Muscle of arm (tissue), 12 donors: ENCODE measurements around the gene GTF2IRD1. TPM values are rescaled to one million over a fixed set of nuclear protein-coding genes. Genes with fewer than 3 reads are reported as not detected.

Experiments
- DNase-seq: peaks from one replicate; pipeline ENCODE4 v3.0.0-alpha.2; 2013
- polyA plus RNA-seq, 12 donors: library from polyadenylated mRNA; unstranded; fragments of 120-200 nt; gene quantifications; one replicate each; pipeline ENCODE4 v1.2.1, GENCODE V29; 2013; ENCODE audit not compliant: insufficient read length in 12 of 12

The GTF2IRD1 gene
- polyA plus RNA-seq, 12 donors = 31.8 to 55.0 (median 46.8) TPM; not detected in 1

GRCh38 chr7:74587435-74588126, 133.9 kb downstream of the GTF2IRD1 start:
- DNase-seq = peak; percentile 65

- DNase-seq = no peak
These were observed 137.1 kb downstream of the GTF2IRD1 start for GRCh38 chr7:74590813-74591212.

GRCh38 chr7:74598558-74598957, 144.9 kb downstream of the GTF2IRD1 start:
- no peak for DNase-seq

GRCh38 chr7:74599244-74599643, 145.5 kb downstream of the GTF2IRD1 start:
- no peak for DNase-seq

GRCh38 chr7:74604326-74605020, 150.8 kb downstream of the GTF2IRD1 start:
- no peak for DNase-seq

- DNase-seq = no peak
These were observed 152.6 kb downstream of the GTF2IRD1 start for GRCh38 chr7:74606101-74606908.

- no peak for DNase-seq
These were observed 153.3 kb downstream of the GTF2IRD1 start for GRCh38 chr7:74606909-74607510.

GRCh38 chr7:74612015-74612829, 158.5 kb downstream of the GTF2IRD1 start:
- no peak for DNase-seq

- no peak for DNase-seq
These were observed 162.5 kb downstream of the GTF2IRD1 start for GRCh38 chr7:74615933-74616780.

- DNase-seq = no peak
These were observed 163.6 kb downstream of the GTF2IRD1 start for GRCh38 chr7:74617180-74617744.

- DNase-seq = no peak
These were observed 165.6 kb downstream of the GTF2IRD1 start for GRCh38 chr7:74619235-74619860.

GRCh38 chr7:74622228-74622749, 168.6 kb downstream of the GTF2IRD1 start:
- no peak for DNase-seq

GRCh38 chr7:74623135-74623534, 169.4 kb downstream of the GTF2IRD1 start:
- DNase-seq = no peak

- peak; percentile 67 for DNase-seq
These were observed 171.7 kb downstream of the GTF2IRD1 start for GRCh38 chr7:74625446-74625845.

GRCh38 chr7:74627661-74628411, 174.1 kb downstream of the GTF2IRD1 start:
- peak; percentile 47 for DNase-seq

- no peak for DNase-seq
These were observed 178.8 kb downstream of the GTF2IRD1 start for GRCh38 chr7:74632505-74632904.

GRCh38 chr7:74633451-74633921, 179.8 kb downstream of the GTF2IRD1 start:
- no peak for DNase-seq

- DNase-seq = no peak
These were observed 184.0 kb downstream of the GTF2IRD1 start for GRCh38 chr7:74637745-74638144.
